HG03066 (cell line): ENCODE data around the gene RARRES1.

Experiments used
- ATAC-seq: cut with Tn5 transposase; IDR thresholded peaks from one replicate; pipeline ENCODE4 v1.9.1; 2021; ENCODE audit warnings: low read depth; ENCODE audit not compliant: unreplicated experiment

The RARRES1 gene

GRCh38 chr3:158737410-158737809, 5.2 kb upstream of the RARRES1 start:
- no peak for ATAC-seq

- ATAC-seq: no peak
Observed at GRCh38 chr3:158735296-158736033, 3.2 kb upstream of the RARRES1 start.

DNA sequence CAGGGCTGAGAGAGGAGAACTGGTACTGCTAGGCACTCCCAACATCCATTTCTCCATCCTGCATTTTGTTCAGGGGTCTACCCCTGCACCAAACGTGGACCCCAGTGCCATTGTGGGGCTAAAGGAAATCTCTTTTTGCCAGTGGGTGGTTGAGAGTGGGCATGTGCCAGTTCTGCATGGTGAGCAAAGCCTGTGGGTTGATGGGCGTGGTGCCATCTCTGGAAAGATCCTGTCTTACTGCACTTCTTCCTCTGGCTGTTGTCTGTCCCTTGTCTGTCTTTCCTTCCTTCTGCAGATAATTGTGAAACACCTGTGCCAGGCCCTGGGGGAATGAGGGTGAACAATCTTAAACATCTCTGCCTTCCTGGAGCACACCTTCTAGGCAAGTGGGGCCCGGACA, 1.4 kb upstream of the RARRES1 start:
- no peak for ATAC-seq

GRCh38 chr3:158732856-158733200, 571 bp upstream of the RARRES1 start:
- ATAC-seq: no peak

GRCh38 chr3:158731486-158731885, 771 bp downstream of the RARRES1 start:
- ATAC-seq: no peak

DNA sequence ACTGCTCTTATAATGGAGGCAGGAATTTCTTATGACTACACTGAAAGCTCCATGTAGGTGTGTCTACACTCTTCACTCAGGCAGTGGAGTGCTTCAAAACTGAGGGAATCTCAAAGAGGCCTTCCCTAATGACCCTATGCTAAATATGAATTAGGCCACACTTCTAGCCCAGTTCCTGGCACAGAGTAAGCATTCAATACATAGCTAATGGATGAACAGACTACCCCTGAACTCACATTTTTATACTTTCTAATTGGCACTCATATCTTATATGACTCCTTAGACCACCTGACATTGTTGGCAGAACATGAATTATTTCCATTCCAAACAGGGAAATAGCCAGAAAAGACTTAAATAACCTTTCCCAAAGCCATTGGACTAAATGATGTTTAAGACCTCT, 3.4 kb downstream of the RARRES1 start:
- ATAC-seq: no peak

DNA sequence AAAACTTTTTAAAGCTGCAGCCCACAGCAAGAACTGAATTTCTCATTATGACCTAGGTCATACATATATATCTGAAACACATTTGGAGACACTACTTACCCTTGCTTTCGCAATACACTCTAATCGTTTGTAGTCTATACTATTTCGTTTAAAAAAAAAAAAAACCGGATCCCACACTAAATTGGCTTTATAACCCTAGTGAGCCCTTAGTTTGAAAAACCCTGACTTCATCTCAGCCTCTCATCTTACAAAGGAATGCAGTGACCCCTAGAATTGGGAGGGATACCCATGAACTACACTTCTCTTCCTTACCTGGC, 4.2 kb downstream of the RARRES1 start:
- ATAC-seq: no peak

- peak; percentile 68 for ATAC-seq
Observed at GRCh38 chr3:158727206-158728060, 4.8 kb downstream of the RARRES1 start.

DNA sequence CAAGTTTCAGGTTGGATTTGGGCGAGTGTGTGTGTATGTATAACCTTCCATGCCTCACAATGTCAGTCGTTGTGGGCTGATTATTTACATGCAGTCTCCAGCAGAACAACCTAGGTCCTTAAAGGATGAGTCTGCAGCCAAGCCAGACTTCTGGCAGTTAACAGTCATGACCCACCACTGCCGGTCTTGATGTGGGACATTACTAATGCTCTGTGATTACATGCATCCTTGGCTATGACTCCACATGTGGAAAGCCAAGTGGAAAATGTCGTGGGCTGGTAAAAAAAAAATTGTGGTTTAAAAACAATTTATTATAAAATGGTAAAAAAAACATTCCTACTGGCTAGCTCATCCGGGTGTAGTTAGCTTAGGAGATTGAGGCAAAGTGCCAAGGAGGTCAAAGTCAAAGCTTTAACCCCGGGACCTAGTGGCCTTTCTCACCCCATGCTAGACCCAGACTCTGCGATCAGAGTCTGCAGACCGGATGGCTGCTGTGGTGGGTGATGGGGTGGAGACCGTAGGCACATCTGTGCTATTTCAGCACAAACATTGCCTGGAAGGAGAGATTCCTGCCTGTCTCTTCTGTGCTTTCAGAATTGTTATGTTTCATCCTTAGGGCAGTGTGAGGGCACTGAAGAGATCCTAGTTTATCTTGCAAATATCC, 6.8 kb downstream of the RARRES1 start:
- ATAC-seq: no peak

DNA sequence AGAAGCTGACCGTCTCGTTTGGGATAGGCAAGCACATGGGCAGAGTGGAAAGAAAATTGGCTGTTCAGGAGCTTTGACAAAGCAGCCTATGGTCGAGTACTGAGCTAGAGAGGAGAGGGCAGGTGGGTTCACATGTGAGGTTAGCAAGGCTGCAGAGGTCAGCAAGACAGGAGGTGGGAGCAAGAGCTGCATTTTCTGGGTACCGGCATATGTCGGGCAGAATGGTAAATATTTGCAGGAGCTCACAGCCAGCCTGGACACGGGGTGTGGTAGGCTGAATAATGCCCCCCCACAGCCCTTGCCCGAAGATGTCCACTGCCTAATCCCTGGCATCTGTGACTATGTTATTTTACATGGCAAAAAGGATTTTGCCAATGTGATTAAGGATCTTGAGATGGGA, 8.3 kb downstream of the RARRES1 start:
- ATAC-seq: no peak

DNA sequence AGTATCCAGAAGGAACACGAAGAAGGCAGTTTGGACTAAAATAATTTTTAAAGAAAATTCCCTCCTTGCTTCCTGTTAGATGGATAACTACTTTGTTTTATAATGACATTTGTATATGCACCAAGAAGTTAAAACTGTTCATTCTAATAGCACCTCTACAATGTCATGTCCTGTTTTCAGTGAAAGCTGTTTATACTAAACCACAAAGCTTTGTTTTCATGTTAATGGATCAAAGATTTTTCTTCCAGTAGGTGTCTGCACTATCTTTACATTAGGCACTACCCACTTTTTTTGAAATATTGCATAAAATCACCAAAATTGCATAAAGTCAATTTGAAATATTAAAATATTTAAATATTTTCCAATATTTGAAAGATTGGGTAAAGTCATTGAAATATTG, 10.1 kb downstream of the RARRES1 start:
- ATAC-seq: no peak

- no peak for ATAC-seq
Observed at GRCh38 chr3:158718490-158719170, 13.6 kb downstream of the RARRES1 start.

DNA sequence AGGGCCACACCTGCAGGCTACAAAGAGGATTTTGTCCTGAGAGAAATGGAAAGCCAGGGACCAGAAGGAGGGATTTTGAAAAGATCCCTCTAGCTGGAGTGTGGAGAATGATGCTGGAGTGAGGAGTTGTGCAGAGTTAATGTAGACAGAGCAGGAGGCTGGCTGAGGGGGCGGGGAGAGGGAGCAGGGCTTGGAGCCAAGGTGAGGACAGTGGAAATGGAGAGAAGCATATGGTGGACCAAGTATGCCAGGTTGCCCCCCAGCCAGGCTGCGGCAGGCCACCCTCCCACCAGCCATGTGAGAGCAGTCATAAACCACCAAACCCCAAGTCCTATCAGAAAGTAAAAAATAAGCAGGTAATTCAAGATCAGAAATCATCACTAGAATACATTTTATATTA, 14.7 kb downstream of the RARRES1 start:
- ATAC-seq: no peak

DNA sequence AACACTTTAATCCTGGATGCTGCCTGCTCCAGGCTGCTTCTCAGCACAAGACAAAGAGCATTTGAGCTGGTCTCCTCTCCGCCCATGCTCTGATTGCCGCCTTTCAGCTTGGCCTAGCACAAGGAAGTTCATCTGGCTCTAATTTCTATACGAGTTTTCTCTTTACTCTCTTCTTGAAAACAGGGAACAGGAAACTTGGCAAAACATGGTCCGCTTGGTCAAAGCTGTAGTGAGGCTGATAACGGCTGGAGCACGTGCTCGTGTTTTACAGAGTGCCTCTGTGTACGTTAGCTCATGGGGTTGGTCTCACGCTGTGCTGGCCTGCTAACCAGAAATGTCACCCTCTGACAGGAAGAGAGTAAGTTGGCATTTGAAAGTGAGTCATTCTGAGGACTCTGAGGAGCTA, 19.2 kb downstream of the RARRES1 start:
- no peak for ATAC-seq

DNA sequence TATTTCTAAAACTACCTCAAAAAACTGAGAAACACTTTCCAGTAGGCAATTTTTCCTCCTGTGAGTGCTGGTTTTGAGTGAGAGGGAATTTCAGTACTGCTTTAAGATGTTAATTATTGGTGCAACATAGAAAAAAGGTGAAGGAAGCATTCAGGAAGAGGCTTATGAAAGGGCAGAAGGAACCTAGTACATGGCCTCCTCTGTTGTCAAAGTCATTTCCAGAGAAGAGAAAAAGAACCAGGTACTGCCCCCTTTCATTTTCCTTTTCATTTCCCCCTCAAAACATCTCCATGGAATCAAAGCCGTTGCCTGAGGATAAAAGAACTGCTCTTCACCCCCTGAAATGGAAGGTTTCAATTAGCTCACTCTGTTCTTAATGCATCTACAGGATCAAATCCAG, 19.8 kb downstream of the RARRES1 start:
- ATAC-seq: no peak

- no peak for ATAC-seq
Observed at GRCh38 chr3:158711886-158712285, 20.4 kb downstream of the RARRES1 start.

GRCh38 chr3:158710601-158711000, 21.7 kb downstream of the RARRES1 start:
- ATAC-seq: no peak

- no peak for ATAC-seq
Observed at GRCh38 chr3:158709666-158710083, 22.6 kb downstream of the RARRES1 start.

DNA sequence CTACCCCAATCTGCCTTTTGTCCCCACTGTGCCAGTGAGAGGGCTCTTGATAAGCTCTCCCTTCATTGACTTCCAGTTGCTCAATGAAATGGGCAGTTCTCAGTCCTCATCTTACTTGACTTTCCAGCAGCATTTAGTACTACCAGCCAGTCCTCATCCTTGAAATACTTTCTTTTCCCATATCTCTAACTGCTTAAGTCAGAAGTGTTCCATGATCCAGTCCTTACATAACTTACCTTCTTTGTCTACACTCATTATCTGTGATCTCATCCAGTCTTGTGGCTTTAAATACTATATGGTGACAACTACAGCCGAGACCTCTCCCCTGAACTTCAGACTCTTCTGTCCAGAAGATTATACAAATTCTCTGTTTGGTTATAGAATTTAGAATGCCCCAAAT, 28.7 kb downstream of the RARRES1 start:
- no peak for ATAC-seq

DNA sequence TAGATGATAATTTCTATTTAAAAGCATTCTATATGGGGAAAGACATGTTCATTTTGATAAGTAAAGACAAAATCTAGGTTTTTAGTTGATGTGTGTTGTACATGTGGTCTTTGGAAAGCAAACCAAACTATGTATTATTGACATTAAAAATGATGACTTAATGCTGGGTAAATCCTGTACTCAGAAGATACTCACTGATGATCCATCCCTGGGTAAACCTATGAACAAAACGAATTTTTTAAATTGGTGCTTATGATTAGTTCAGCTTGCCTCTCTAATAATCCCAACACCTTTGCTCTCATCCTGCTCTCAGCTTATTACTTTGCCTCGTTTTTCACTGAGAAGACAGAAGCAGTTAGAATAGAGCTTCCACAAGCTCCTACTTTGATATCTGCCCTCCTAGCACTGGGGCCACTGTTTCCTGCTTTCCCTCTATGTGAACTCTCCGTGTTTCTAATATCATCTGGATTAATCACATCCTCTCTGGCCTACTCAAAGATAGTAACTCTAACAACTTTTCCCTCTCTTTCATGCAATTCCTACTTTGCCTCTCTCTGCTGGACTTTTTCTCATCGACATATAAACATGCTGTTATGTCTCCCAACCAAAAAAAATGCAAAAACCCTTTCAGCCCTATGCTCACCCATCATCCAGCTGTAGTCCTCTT, 29.3 kb downstream of the RARRES1 start:
- no peak for ATAC-seq
